ENCODE results near the gene NCAM2. TPM values are rescaled to one million over a fixed set of nuclear protein-coding genes. Genes with fewer than 3 reads are reported as not detected.

NCAM2 gene
- polyA plus RNA-seq, 5 donors: 1.8 to 6.7 (median 4.4) TPM

- DNase-seq: no peak
These were observed 27.5 kb downstream of the NCAM2 start for GRCh38 chr21:21025742-21026141.

GRCh38 chr21:21028275-21028820 lies 30.1 kb downstream of the NCAM2 start:
- DNase-seq: peak; percentile 23 to 33

GRCh38 chr21:21029164-21029563 lies 31.0 kb downstream of the NCAM2 start:
- no peak for DNase-seq

GRCh38 chr21:21030311-21030710 lies 32.1 kb downstream of the NCAM2 start:
- no peak for DNase-seq

- no peak for DNase-seq
These were observed 35.8 kb downstream of the NCAM2 start for GRCh38 chr21:21034036-21034435.

GRCh38 chr21:21039624-21040170 lies 41.5 kb downstream of the NCAM2 start:
- DNase-seq: no peak

- DNase-seq: no peak
These were observed 47.3 kb downstream of the NCAM2 start for GRCh38 chr21:21045518-21045917.

GRCh38 chr21:21046063-21046462 lies 47.9 kb downstream of the NCAM2 start:
- no peak for DNase-seq

- DNase-seq: no peak
These were observed 53.2 kb downstream of the NCAM2 start for GRCh38 chr21:21051109-21052055.

GRCh38 chr21:21052672-21053071 lies 54.5 kb downstream of the NCAM2 start:
- DNase-seq: no peak

- DNase-seq: no peak
These were observed 59.3 kb downstream of the NCAM2 start for GRCh38 chr21:21057349-21058062.

- no peak for DNase-seq
These were observed 65.6 kb downstream of the NCAM2 start for GRCh38 chr21:21063828-21064227.

- DNase-seq: no peak
These were observed 66.1 kb downstream of the NCAM2 start for GRCh38 chr21:21064353-21064752.

GRCh38 chr21:21067375-21067774 lies 69.2 kb downstream of the NCAM2 start:
- no peak for DNase-seq

GRCh38 chr21:21074305-21074704 lies 76.1 kb downstream of the NCAM2 start:
- DNase-seq: no peak

GRCh38 chr21:21076051-21076450 lies 77.8 kb downstream of the NCAM2 start:
- DNase-seq: no peak

- peak in 1 of 2 donors; percentile 21 for DNase-seq
These were observed 78.3 kb downstream of the NCAM2 start for GRCh38 chr21:21076491-21076890.

- peak in 1 of 2 donors; percentile 47 for DNase-seq
These were observed 81.4 kb downstream of the NCAM2 start for GRCh38 chr21:21079646-21080045.

GRCh38 chr21:21084179-21084578 lies 86.0 kb downstream of the NCAM2 start:
- no peak for DNase-seq

- no peak for DNase-seq
These were observed 87.0 kb downstream of the NCAM2 start for GRCh38 chr21:21085206-21085605.

- DNase-seq: no peak
These were observed 98.7 kb downstream of the NCAM2 start for GRCh38 chr21:21096956-21097355.

GRCh38 chr21:21097466-21097865 lies 99.3 kb downstream of the NCAM2 start:
- DNase-seq: no peak
